K562 (cell line): ENCODE measurements around the gene TP73. TPM values are rescaled to one million over a fixed set of nuclear protein-coding genes. Genes with fewer than 3 reads are reported as not detected.

Experiments
- ATAC-seq: fragments of 200-7000 bp; cut with Tn5 transposase; 3 replicates; pipeline ENCODE4 v1.9.1; 2020; ENCODE audit warnings: moderate library complexity
- BruUV-seq: library from RNA; stranded (reverse); fragments of 400-500 nt; replicated peaks from 2 replicates; lab custom pipeline; 2021; lab: Mats Ljungman, UMichigan
- CTCF ChIA-PET: fragments of 300-600 bp; formaldehyde crosslinking; extraction: SDS; loops from one replicate; lab custom pipeline; 2021; ENCODE audit warnings: low intra/inter-chr PET ratio; lab: Yijun Ruan, JAX
- POLR2A ChIA-PET: fragments of 300-600, 350-650 bp; sonication (Branson Sonifier 250); formaldehyde crosslinking; extraction: SDS; loops from one replicate; lab custom pipeline; 2021; ENCODE audit warnings: antibody characterized with exemption, inconsistent platforms; lab: Yijun Ruan, JAX
- DNase-seq, 4 experiments: peaks; one replicate each; pipeline versions ENCODE4 v3.0.0 to v3.0.0-alpha.2; 2011 to 2018; ENCODE audit warnings: low spot score in 3 of 4, mixed read lengths in 3 of 4; ENCODE audit errors: extremely low read depth in 1 of 4
- FAIRE-seq: peaks from 2 replicates; lab custom pipeline; 2011; peaks lifted over from hg19 to GRCh38; lab: Jason Lieb, UNC
- H2AFZ ChIP-seq: 2 replicates; pipeline ENCODE4 v1.6.0; 2011; ENCODE audit warnings: low read depth, low read length, control low read depth, inconsistent platforms
- H3K27ac ChIP-seq: fragments of 200-600 bp; 3 replicates; pipeline ENCODE4 v1.8.0; 2011; ENCODE audit warnings: low read depth, mild to moderate bottlenecking, control low read depth, inconsistent platforms, low read length, moderate library complexity, mixed read lengths; ENCODE audit errors: extremely low read depth
- H3K27me3 ChIP-seq, 2 experiments: fragments of 300-600 bp in 1 of 2; 2 replicates in 1 of 2; 3 replicates in 1 of 2; pipeline versions ENCODE4 v1.6.0 to v1.8.0; 2011; ENCODE audit warnings: inconsistent platforms in 2 of 2, low read length in 2 of 2, mild to moderate bottlenecking in 1 of 2, mixed read lengths in 1 of 2, moderate library complexity in 1 of 2; ENCODE audit not compliant: control insufficient read depth in 2 of 2, insufficient read depth in 2 of 2
- H3K36me3 ChIP-seq: fragments of 300-600 bp; 3 replicates; pipeline ENCODE4 v1.8.0; 2011; ENCODE audit warnings: mild to moderate bottlenecking, low read length, inconsistent platforms; ENCODE audit not compliant: control insufficient read depth, insufficient read depth
- H3K4me1 ChIP-seq, 2 experiments: fragments of 200-600 bp in 1 of 2; replicated peaks in 1 of 2; 2 replicates in 1 of 2; 3 replicates in 1 of 2; pipeline versions ENCODE4 v1.5.1 to v1.8.0; 2011; ENCODE audit warnings: inconsistent platforms in 2 of 2, low read length in 2 of 2, mild to moderate bottlenecking in 1 of 2, mixed read lengths in 1 of 2, moderate library complexity in 1 of 2; ENCODE audit not compliant: control insufficient read depth in 2 of 2, insufficient read depth in 2 of 2
- H3K4me2 ChIP-seq: 2 replicates; pipeline ENCODE4 v1.6.1; 2011; ENCODE audit warnings: low read length, control low read depth, inconsistent platforms, mixed read lengths; ENCODE audit not compliant: insufficient read depth
- H3K4me3 ChIP-seq: fragments of 200-600 bp; sonication (generic), shearing (Covaris generic); 2 replicates; pipeline ENCODE4 v1.5.1; 2016; ENCODE audit warnings: control low read depth, inconsistent platforms
- H3K79me2 ChIP-seq: fragments of 200-600 bp; 3 replicates; pipeline ENCODE4 v1.8.0; 2011; ENCODE audit warnings: low read length, inconsistent platforms; ENCODE audit not compliant: control insufficient read depth, insufficient read depth
- H3K9ac ChIP-seq, 2 experiments: 2 replicates each; pipeline versions ENCODE4 v1.6.0 to v1.6.1; 2011; ENCODE audit warnings: low read depth in 2 of 2, low read length in 2 of 2, control low read depth in 1 of 2, inconsistent platforms in 1 of 2, mild to moderate bottlenecking in 1 of 2, mixed read lengths in 1 of 2; ENCODE audit not compliant: insufficient read depth in 1 of 2
- H3K9me1 ChIP-seq: one replicate; pipeline ENCODE4 v1.6.0; 2011; ENCODE audit warnings: inconsistent platforms, mild to moderate bottlenecking, low read length, moderate library complexity; ENCODE audit not compliant: control insufficient read depth, insufficient read depth
- H3K9me3 ChIP-seq: replicated peaks from 2 replicates; pipeline ENCODE4 v1.5.1; 2011; ENCODE audit warnings: low read depth, low read length, inconsistent platforms; ENCODE audit not compliant: control insufficient read depth, insufficient read depth
- H4K20me1 ChIP-seq: replicated peaks from 2 replicates; pipeline ENCODE4 v1.6.1; 2011; ENCODE audit warnings: low read length, inconsistent platforms, mixed read lengths; ENCODE audit not compliant: control insufficient read depth, insufficient read depth
- CC2D1A ChIP-seq: fragments of 450-650 bp; IDR thresholded peaks from 2 replicates; pipeline ENCODE4 v1.6.1; 2017; ENCODE audit warnings: mild to moderate bottlenecking
- FOXJ3 ChIP-seq: sonication (generic); formaldehyde crosslinking; IDR thresholded peaks from 2 replicates; pipeline ENCODE4 v1.4.0; 2020; ENCODE audit warnings: mild to moderate bottlenecking, missing genetic modification reagents
- KLF1 ChIP-seq: fragments of 450-650 bp; IDR thresholded peaks from 2 replicates; pipeline ENCODE4 v1.6.1; 2016; ENCODE audit warnings: missing genetic modification characterization, missing compliant biosample characterization
- MAFF ChIP-seq: IDR thresholded peaks from 2 replicates; pipeline ENCODE4 v1.6.1; 2012; ENCODE audit warnings: low read length, improper control_type of control experiment
- MITF ChIP-seq: IDR thresholded peaks from 2 replicates; pipeline ENCODE4 v1.6.1; 2014; ENCODE audit warnings: antibody characterized with exemption
- MYBL2 ChIP-seq, 2 experiments: fragments of 450-650 bp in 1 of 2; sonication (generic) in 1 of 2; formaldehyde crosslinking in 1 of 2; IDR thresholded peaks; 2 replicates each; pipeline versions ENCODE4 v1.6.1 to v1.8.1; 2017 to 2022; ENCODE audit warnings: borderline replicate concordance in 1 of 2, inconsistent platforms in 1 of 2, low read depth in 1 of 2, mild to moderate bottlenecking in 1 of 2, missing genetic modification reagents in 1 of 2, moderate library complexity in 1 of 2
- MYNN ChIP-seq, 2 experiments: sonication (generic); formaldehyde crosslinking in 1 of 2; IDR thresholded peaks; 2 replicates each; pipeline versions ENCODE4 v1.5.0 to v1.6.1; 2016 to 2020; ENCODE audit warnings: antibody characterized with exemption in 1 of 2, missing genetic modification reagents in 1 of 2
- NFRKB ChIP-seq: fragments of 450-650 bp; IDR thresholded peaks from 2 replicates; pipeline ENCODE4 v1.6.1; 2016; ENCODE audit warnings: low read depth
- NONO ChIP-seq, 2 experiments: fragments of 200-400 bp in 1 of 2; fragments of 450-650 bp in 1 of 2; formaldehyde crosslinking in 1 of 2; IDR thresholded peaks; 2 replicates each; pipeline ENCODE4 v1.6.1; 2017; ENCODE audit warnings: low read depth in 2 of 2, mild to moderate bottlenecking in 2 of 2, moderate library complexity in 2 of 2, low read length in 1 of 2
- NR2C2 ChIP-seq, 2 experiments: fragments of 200-800 bp in 1 of 2; sonication (Bioruptor generic) in 1 of 2; sonication (generic) in 1 of 2; formaldehyde crosslinking in 1 of 2; IDR thresholded peaks; 2 replicates each; pipeline versions ENCODE4 v1.6.1 to v1.8.0; 2016 to 2022; ENCODE audit warnings: mild to moderate bottlenecking in 1 of 2, missing compliant biosample characterization in 1 of 2, missing genetic modification characterization in 1 of 2, missing genetic modification reagents in 1 of 2
- PHB2 ChIP-seq: fragments of 450-650 bp; IDR thresholded peaks from 2 replicates; pipeline ENCODE4 v1.6.1; 2017; ENCODE audit warnings: low read depth
- PTRF ChIP-seq: fragments of 450-650 bp; IDR thresholded peaks from 2 replicates; pipeline ENCODE4 v1.6.1; 2016; ENCODE audit warnings: mild to moderate bottlenecking, missing genetic modification characterization, missing compliant biosample characterization
- TRIM24 ChIP-seq, 2 experiments: fragments of 450-650 bp; IDR thresholded peaks; 2 replicates each; pipeline ENCODE4 v1.6.1; 2016
- ZBTB8A ChIP-seq: fragments of 450-650 bp; IDR thresholded peaks from 2 replicates; pipeline ENCODE4 v1.6.1; 2018; ENCODE audit warnings: mild to moderate bottlenecking, moderate library complexity; ENCODE audit not compliant: partially characterized antibody
- ZNF133 ChIP-seq: fragments of 250-450 bp; sonication (Bioruptor Pico); IDR thresholded peaks from 2 replicates; pipeline ENCODE4 v1.4.0; 2020; ENCODE audit warnings: mild to moderate bottlenecking
- ZNF639 ChIP-seq, 2 experiments: fragments of 200-800 bp in 1 of 2; sonication (Bioruptor generic) in 1 of 2; sonication (generic) in 1 of 2; formaldehyde crosslinking in 1 of 2; IDR thresholded peaks in 1 of 2; conservative IDR thresholded peaks in 1 of 2; 2 replicates each; pipeline versions ENCODE4 v1.5.0 to v1.6.1; 2016 to 2020; ENCODE audit warnings: missing compliant biosample characterization in 1 of 2, missing genetic modification characterization in 1 of 2, missing genetic modification reagents in 1 of 2
- ZSCAN29 ChIP-seq: fragments of 450-650 bp; IDR thresholded peaks from 2 replicates; pipeline ENCODE4 v1.6.1; 2017
- ZZZ3 ChIP-seq: fragments of 450-650 bp; IDR thresholded peaks from 2 replicates; pipeline ENCODE4 v1.6.1; 2016; ENCODE audit warnings: antibody characterized with exemption, mild to moderate bottlenecking, moderate library complexity
- WGBS: fragments of 100-300 bp; shearing (Covaris generic); methylation state at CpG from one replicate; pipeline ENCODE4 v1.1.6; 2016; ENCODE audit warnings: low coverage, mixed read lengths; ENCODE audit not compliant: insufficient coverage; ENCODE audit errors: missing lambda C conversion rate; 5-methylcytosine and 5-hydroxymethylcytosine counted together
- in situ Hi-C: fragments of 300-500 bp; cut with MboI; formaldehyde crosslinking; loops from 4 replicates; pipeline ENCODE4 v1.15.0; 2018; ENCODE audit warnings: inconsistent platforms, mixed read lengths
- intact Hi-C: fragments of 100-400 bp; cut with micrococcal nuclease; formaldehyde crosslinking; loops from 2 replicates; pipeline ENCODE4 v1.14.2; 2022
- polyA plus RNA-seq, 8 experiments: library from polyadenylated mRNA; depleted of rRNA in 4 of 8; stranded (reverse) in 5 of 8; unstranded in 3 of 8; fragments of >200 nt; fragmentation: Nextera tagmentation in 2 of 8; fragmentation: Illumina TruSeq in 1 of 8; extraction: Ambion mirVana in 2 of 8; extraction: Trizol in 1 of 8; gene quantifications; 2 replicates each; pipeline versions ENCODE4 v1.2.1 to v1.2.3, GENCODE V29; 2011 to 2014; ENCODE audit warnings: inconsistent platforms in 1 of 8, missing spikeins in 1 of 8
- total RNA-seq, 7 experiments: library from RNA; depleted of rRNA in 6 of 7; stranded (reverse); fragments of >200 nt in 6 of 7; fragmentation: Illumina TruSeq in 2 of 7; extraction: Trizol in 2 of 7; gene quantifications; 2 replicates each; pipeline versions ENCODE4 v1.2.1 to v1.2.3, GENCODE V29; 2011 to 2021; ENCODE audit warnings: low replicate concordance in 1 of 7

The TP73 gene
- total and polyA plus RNA-seq, 9 of the 15 experiments (the other 6 are each of a cell fraction or from before 2014, with no cell fraction given): 0.07 to 1.6 (median 0.40) TPM; not detected in 2

GRCh38 chr1:3692598-3692997, 40.3 kb downstream of the TP73 start (continued):
- no peak for TF ChIP-seq PTRF
- TF ChIP-seq ZNF133: no peak
- no peak for TF ChIP-seq KLF1 (tag)
- no peak for TF ChIP-seq MYBL2 (IDR thresholded peaks at IDR 0.05; ENCODE audit: low read depth)
- TF ChIP-seq MYBL2 (CRISPR knock-in tag; IDR thresholded peaks at IDR 0.05; ENCODE audit: borderline replicate concordance): no peak
- TF ChIP-seq NONO (IDR thresholded peaks at IDR 0.05; ENCODE audit: low read depth in 2 of 2, low read length in 1 of 2): no peak
- no peak for TF ChIP-seq NFRKB
- no peak for TF ChIP-seq CC2D1A
- no peak for TF ChIP-seq NR2C2 (CRISPR knock-in tag; IDR thresholded peaks at IDR 0.05)
- TF ChIP-seq NR2C2 (tag; IDR thresholded peaks at IDR 0.05): no peak
- no peak for TF ChIP-seq FOXJ3 (CRISPR knock-in tag)
- no peak for TF ChIP-seq MAFF
- no peak for TF ChIP-seq TRIM24 (IDR thresholded peaks at IDR 0.05)
- TF ChIP-seq PHB2: no peak
- no peak for TF ChIP-seq ZBTB8A
- TF ChIP-seq, all 486 proteins: peak for 0

GRCh38 chr1:3693321-3693720, 41.0 kb downstream of the TP73 start:
- intact Hi-C loops: no loop called here
- in situ Hi-C loops: no loop called here
- no peak for ATAC-seq
- Histone ChIP-seq H2AFZ (no peak overlapping the region), H3K4me1 (peaks cover 3 to 66% of the 10 kb centered on the region in 2 experiments; a peak in 2 of 5 replicates), H3K4me2 (no peak overlapping the region), H3K79me2 (no peaks in the 10 kb centered on the region), H4K20me1 (peaks cover 35% of the 10 kb centered on the region; the same call in 1 of the 2 replicates), H3K9me3 (0 out of 2 replicates have a peak, but pooled peaks cover 2% of the 10 kb centered on the region), H3K9me1 (no peaks in the 10 kb centered on the region), H3K9ac (no peak overlapping the region), H3K36me3 (no peaks in the 10 kb centered on the region), H3K27me3 (peaks cover 55 to 75% of the 10 kb centered on the region in 2 experiments), H3K27ac (no peak overlapping the region), H3K4me3 (no peak overlapping the region)
- no peak for DNase-seq
- 17% methylated on average over 10 of the region's 11 CpGs for WGBS
- POLR2A ChIA-PET: interaction anchor here (0.6 kb wide), 1 partner anchor 256 kb away, joined by 3 read pairs; no protein-coding TSS in a partner anchor
- CTCF ChIA-PET: no interaction called here
- no TSS peak for BruUV-seq
- no peak for FAIRE-seq
- TF ChIP-seq ZZZ3 (no peak), MITF (no peak), ZNF639 (CRISPR knock-in tag; conservative IDR thresholded peaks at IDR 0.05 in 1 of 2, IDR thresholded peaks at IDR 0.05 in 1 of 2) (no peak), ZSCAN29 (no peak), MYNN (IDR thresholded peaks at IDR 0.05) (no peak), MYNN (CRISPR knock-in tag; IDR thresholded peaks at IDR 0.05) (no peak)
